ENCODE data around the gene PCBD1. TPM values are rescaled to one million over a fixed set of nuclear protein-coding genes. Genes with fewer than 3 reads are reported as not detected.

Gene PCBD1
- total RNA-seq, 4 donors from 2014 or later = 31.0 to 57.8 (median 52.4) TPM

GRCh38 chr10:70930263-70931000 lies 42.1 kb upstream of the PCBD1 start:
- ATAC-seq = no peak
- TF ChIP-seq, protein P1, sequence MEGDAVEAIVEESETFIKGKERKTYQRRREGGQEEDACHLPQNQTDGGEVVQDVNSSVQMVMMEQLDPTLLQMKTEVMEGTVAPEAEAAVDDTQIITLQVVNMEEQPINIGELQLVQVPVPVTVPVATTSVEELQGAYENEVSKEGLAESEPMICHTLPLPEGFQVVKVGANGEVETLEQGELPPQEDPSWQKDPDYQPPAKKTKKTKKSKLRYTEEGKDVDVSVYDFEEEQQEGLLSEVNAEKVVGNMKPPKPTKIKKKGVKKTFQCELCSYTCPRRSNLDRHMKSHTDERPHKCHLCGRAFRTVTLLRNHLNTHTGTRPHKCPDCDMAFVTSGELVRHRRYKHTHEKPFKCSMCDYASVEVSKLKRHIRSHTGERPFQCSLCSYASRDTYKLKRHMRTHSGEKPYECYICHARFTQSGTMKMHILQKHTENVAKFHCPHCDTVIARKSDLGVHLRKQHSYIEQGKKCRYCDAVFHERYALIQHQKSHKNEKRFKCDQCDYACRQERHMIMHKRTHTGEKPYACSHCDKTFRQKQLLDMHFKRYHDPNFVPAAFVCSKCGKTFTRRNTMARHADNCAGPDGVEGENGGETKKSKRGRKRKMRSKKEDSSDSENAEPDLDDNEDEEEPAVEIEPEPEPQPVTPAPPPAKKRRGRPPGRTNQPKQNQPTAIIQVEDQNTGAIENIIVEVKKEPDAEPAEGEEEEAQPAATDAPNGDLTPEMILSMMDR (IDR thresholded peaks at IDR 0.05 in 4 of 5, conservative IDR thresholded peaks at IDR 0.05 in 1 of 5) = no peak
- TF ChIP-seq POLR2A (IDR thresholded peaks at IDR 0.05) = no peak
- Histone ChIP-seq H3K4me3 (no peak overlapping the region), H3K27ac (no peak overlapping the region), H3K36me3 (no peaks in the 10 kb centered on the region), H3K4me1 (no peaks in the 10 kb centered on the region), H3K9me3 (no peaks in the 10 kb centered on the region), H3K27me3 (no peaks in the 10 kb centered on the region)
- no peak for DNase-seq
- intact Hi-C loops (cut with DNase I; ENCODE audit: low total_unique reads) (no loop called here), in situ Hi-C loops (cut with MboI; ENCODE audit: low sequenced_read_pairs in 4 of 4) (loop anchor here in 1 of 4 donors (10.0 kb wide), 1 partner anchor 354 kb away; no protein-coding TSS in a partner anchor)

- Histone ChIP-seq H3K4me3 (no peak overlapping the region), H3K9me3 (no peaks in the 10 kb centered on the region), H3K27ac (no peak overlapping the region), H3K4me1 (no peaks in the 10 kb centered on the region), H3K27me3 (no peaks in the 10 kb centered on the region), H3K36me3 (no peaks in the 10 kb centered on the region)
- ATAC-seq = no peak
- intact Hi-C loops (cut with DNase I; ENCODE audit: low total_unique reads) (no loop called here), in situ Hi-C loops (cut with MboI; ENCODE audit: low sequenced_read_pairs in 4 of 4) (loop anchor here in 2 of 4 donors (10.0 kb wide), 2 partner anchors 277 to 357 kb away; no protein-coding TSS in a partner anchor)
- no peak for DNase-seq
- no peak for TF ChIP-seq POLR2A (IDR thresholded peaks at IDR 0.05)
Measured at GRCh38 chr10:70928140-70928539, 39.8 kb upstream of the PCBD1 start.

GRCh38 chr10:70927189-70927943 lies 39.0 kb upstream of the PCBD1 start:
- ATAC-seq (no peak), DNase-seq (no peak)
- no peaks in the 10 kb centered on the region for H3K9me3 ChIP-seq
- intact Hi-C loops (cut with DNase I; ENCODE audit: low total_unique reads) (no loop called here), in situ Hi-C loops (cut with MboI; ENCODE audit: low sequenced_read_pairs in 4 of 4) (loop anchor here in 2 of 4 donors (10.0 kb wide), 2 partner anchors 277 to 357 kb away; no protein-coding TSS in a partner anchor)
- no peak overlapping the region for H3K27ac ChIP-seq
- H3K27me3 ChIP-seq = no peaks in the 10 kb centered on the region
- no peaks in the 10 kb centered on the region for H3K36me3 ChIP-seq
- TF ChIP-seq, protein P1 (IDR thresholded peaks at IDR 0.05 in 4 of 5, conservative IDR thresholded peaks at IDR 0.05 in 1 of 5) = no peak
- TF ChIP-seq POLR2A (IDR thresholded peaks at IDR 0.05) = no peak
- no peaks in the 10 kb centered on the region for H3K4me1 ChIP-seq
- no peak overlapping the region for H3K4me3 ChIP-seq

DNA sequence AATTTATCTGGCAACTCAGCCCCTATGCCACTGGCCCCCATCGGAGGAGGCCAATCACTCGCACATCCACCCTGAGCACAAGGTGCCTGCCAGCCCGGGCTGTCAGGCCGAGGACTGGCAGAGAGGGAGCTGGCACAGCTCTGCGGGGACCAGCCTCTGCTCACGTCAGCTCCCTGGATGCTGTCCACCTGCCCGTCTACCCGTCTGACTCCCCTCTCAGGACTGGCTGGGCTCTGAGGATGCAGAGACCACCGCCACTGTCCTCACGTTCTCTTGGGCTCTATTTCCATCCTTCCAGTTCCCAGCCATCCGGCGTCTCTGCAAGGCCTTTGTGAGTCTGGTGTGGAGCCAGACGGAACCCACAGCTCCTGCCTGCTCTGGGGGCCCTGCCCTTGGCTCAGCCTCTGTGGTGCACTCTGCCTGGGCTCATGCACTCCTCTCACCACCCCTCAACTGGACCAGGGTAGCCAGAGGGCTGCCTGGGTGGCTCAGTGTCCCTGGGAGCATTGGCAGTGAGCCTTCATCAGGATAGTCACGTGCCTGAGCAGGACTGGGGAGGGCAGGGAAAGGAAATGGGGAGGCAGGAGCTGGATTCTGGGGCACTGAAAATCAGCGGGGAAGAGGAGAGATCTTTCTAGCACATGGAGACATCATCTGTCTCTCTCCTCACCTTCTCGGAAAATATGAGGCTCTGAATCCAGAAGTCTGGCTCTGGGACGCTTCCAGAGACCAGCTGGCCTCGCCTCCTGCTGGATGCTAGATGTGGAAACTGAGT lies 38.0 kb upstream of the PCBD1 start:
- H3K4me1 ChIP-seq = no peaks in the 10 kb centered on the region
- TF ChIP-seq, protein P1 (IDR thresholded peaks at IDR 0.05 in 4 of 5, conservative IDR thresholded peaks at IDR 0.05 in 1 of 5) = no peak
- no peak for TF ChIP-seq POLR2A (IDR thresholded peaks at IDR 0.05)
- H3K27ac ChIP-seq = no peak overlapping the region
- H3K4me3 ChIP-seq = no peak overlapping the region
- intact Hi-C loops (cut with DNase I; ENCODE audit: low total_unique reads) (no loop called here), in situ Hi-C loops (cut with MboI; ENCODE audit: low sequenced_read_pairs in 4 of 4) (loop anchor here in 2 of 4 donors (10.0 kb wide), 2 partner anchors 278 to 358 kb away; no protein-coding TSS in a partner anchor)
- H3K9me3 ChIP-seq = no peaks in the 10 kb centered on the region
- no peak for ATAC-seq
- no peaks in the 10 kb centered on the region for H3K36me3 ChIP-seq
- H3K27me3 ChIP-seq = no peaks in the 10 kb centered on the region
- DNase-seq = no peak

Data from gastrocnemius medialis (tissue), 4 donors.